Inflammatory macrophage (primary cell): Measurements from ENCODE around the gene GAS2.
"Not testable (repeated sequence)": the region's sequence is repeated elsewhere in the genome, so short reads cannot be mapped to it uniquely, and the experiment has no call there.

ENCODE experiments used
- DNase-seq, 2 donors: peaks; one replicate each; pipeline ENCODE4 v3.0.0-alpha.2; 2020 to 2022
- total RNA-seq, 18 experiments: gene quantifications; one replicate each; lab custom pipeline; 2026; ENCODE audit warnings: mixed read lengths in 6 of 18, inconsistent platforms in 2 of 18; lab: John Stamatoyannopoulos, UW

The GAS2 gene
- total RNA-seq, result 0.23 to 0.75 (median 0.49) reads per million in 18 experiments

DNA sequence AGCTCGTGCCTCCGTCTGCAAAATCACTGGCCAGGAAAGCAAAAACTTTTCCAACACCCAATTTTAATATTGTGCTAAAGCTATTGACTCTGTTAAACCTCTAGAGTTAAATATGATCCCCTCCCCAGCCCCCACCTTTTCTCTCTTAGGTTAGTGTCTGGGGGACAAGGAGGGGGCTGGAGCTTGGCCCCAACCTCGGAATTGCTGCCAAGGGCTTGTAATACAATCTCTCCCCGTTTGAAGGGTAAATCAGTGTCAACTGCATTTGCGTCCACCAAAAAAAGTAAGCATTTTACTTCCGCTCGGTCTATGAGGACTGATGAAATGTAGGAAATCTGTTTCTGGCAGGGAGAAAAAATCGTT, at the start of gene GAS2:
Gene GAS2, plus strand, starts transcription at position 287 of the 363 bp plus-strand sequence. CDS start 8,259 bp downstream, outside the sequence.
- DNase-seq, result no peak

DNA sequence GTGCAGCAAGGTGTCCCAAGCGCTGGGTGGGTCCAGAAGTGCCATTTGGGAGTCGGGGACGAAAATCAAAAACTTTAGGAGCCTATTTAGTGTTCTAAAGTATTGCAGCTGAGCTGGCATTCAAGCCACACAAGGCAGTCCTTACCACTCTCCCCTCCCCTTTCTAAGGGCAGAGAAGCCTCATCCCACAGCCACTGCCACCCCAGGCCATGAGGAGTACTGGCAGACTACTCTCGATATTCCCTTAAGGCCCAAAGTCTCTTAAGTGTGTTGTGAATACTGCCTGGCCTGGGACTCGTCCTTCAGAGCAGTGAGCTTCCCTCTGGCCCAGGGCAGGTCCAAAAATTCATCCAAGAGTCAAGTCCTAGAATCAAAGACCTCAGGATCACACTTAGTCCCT, 48.5 kb upstream of the GAS2 start:
- no peak for DNase-seq

DNA sequence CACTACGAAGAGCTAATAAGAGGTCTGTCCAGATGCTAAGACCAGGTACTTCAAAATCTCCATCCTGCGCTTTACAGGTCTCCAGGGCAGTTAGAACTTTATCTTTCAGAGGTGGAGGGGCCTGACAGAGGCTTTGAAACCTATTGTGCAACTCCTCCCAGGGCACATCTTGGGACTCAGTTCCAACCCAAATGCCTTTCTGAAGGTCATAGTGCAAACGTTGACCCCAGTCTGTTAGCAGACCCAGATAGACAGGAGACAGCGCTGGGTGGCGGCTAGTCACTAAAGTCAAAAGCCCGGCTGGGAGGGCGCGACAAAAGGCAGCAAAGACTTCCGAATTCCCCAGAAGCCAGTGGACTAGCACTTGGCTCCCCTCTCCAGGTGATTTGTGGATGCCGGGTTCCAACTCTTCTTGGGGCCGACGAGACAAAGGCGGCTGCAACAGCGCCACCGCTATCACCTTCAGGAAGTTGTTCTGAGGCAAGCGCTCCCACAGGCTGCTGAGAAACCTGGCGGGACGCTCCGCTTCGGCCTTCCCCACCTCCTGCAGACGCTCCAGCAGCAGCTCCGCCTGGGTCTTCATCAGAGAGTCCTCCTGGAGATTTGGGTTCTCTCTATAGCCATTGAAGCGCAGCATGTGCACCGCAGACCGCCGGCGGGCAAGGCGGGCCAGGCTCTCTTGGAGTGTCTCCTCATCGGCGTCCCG, 41.5 kb upstream of the GAS2 start:
- DNase-seq, result peak; percentile 25 to 53

DNA sequence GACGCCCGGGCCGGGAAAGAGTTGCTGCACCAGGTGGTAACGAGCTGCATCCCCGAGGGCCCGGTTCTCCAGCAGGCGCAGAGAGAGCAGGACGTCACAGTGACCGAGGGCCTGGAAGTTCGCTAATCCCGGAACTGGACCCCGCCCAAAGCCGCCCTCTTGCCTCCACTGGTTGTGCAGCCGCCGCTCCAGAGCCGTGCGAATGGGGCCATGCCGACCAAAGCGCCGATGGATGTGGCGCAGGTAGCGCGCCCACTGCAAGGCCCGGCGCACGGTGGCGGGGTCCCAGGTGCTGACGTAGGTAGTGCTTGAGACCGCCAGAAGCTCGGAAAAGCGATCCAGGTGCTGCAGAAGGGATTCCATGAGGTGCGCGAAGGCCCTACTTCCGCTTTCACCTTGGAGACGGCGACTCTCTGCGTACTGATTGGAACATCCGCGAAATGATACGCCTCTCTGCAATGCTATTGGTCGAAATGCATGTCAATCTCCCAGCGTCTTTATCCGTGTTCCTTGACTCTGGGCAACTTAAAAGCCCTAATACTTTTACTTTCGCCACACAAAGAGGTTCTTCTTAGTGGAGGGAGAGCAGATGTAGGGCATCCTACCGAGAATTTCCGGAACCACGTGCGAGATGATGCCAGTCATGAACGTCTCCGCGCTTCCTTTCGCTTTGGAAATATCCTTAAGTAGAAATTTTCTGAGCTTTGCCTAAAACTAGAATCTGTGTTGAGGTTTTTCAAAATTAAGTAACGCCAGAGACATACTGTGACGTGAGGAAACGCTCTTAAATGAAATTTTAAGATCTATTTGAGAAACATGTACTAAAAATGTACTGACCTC, 40.7 kb upstream of the GAS2 start, which contains the start of gene FANCF:
Gene FANCF, minus strand, starts transcription at position 376 of the 840 bp plus-strand sequence. Its CDS starts 13 bp downstream, at position 363.
- peak; percentile 99 for DNase-seq

DNA sequence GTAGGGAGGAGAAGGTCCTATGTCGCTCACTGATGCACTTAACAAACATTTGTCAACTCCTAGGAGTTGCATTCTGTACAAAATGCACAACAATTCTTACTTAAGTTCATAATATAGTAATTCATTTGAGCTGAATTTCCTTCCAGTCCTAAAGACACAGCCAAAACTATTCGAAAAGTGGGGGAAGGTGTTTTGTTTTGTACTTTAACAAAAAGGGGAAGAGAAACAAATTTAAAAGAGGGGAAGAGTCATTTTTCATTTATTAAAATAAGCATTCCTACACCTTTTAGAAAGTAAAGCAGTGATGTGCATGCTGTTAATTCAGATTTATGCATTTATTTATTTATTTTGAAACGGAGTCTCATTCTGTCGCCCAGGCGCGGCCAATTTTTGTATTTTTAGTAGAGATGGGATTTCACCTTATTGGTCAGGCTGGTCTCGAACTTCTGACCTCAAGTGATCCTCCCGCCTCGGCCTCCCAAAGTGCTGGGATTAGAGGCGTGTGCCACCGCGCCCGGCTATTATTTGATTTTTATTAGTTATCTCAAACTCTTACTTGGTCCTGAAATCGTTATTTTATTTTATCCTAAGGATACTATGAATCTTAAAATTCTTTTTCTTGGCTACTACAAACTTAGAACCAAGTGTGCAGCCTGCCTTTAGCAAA, 39.7 kb upstream of the GAS2 start:
- no peak for DNase-seq

DNA sequence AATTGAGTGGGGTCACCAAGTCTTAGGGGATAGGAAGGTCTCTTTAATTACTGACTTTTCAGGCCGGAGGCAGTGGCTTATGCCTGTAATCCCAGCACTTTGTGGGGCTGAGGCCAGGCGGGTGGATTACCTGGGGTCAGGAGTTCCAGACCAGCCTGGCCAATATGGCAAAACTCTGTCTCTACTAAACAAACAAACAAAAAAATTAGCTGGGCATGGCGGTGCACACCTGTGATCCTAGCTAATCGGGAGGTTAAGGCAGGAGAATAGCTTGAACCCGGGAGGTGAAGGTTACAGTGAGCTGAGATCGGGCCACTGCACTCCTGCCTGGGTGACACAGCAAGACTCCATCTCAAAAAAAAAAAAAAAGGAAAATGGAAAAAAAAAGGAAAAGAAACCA, 39.0 kb upstream of the GAS2 start:
- DNase-seq, result no peak

DNA sequence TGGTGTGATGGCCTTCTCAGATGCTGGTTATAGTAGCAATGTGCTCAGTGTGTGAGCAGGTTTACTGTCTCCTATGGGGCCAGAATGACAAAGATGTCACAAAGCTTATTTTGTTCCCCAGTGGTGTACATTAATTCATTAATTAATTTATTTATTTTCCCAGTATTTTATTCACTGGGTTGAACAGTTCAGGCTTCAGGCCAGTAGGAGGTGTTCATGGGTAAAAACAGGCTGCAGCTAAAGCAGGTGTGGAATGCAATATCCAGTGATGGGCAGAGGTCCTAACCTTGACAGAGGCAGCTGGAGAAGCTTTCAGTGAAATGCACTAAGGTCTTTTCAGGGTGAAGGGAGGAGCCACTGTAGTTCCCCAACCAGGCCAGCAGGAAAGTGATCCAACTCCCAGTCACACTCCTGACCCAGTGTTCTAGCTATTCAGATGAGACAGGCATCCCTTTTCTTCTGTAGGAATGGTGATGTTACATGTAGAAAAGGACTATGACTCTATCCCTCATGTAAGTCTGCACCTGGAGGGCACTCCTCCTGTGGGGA, 33.0 kb upstream of the GAS2 start:
- DNase-seq, result no peak

DNA sequence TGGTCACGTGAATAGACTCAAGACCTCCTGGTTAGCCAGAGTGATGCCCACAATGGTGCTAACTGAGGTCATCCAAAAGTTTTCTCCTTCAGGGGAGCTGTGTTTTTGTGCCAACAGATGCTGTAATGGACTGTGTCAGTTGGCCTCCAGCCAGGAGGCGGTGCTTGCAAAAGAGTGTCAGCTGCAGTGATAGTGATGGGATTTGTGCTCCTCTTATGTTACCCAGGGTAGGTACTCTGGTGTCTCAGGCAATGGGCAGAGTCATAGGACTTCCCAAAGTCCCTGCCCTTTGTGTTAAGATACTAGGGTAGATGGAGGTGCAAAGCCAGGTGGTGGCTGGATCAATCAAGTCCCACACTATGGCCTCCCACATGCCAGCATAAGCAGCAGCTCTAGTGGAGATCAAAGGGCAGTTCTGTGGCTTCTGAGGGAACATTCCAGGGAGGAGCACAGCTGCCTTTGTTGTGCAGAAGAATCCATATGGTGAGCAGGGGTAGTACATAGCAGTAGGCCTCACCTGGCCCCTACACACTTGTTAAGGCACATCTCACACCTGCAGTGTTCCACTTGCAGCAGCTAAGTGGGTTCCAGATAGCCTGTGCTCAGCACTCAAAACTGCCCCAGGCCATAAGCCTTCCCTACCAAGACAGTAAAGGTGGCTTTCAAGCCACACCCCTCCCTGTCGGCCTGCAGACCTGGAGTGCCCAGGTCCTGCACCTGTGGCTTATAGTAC, 31.3 kb upstream of the GAS2 start:
- DNase-seq, result no peak

DNA sequence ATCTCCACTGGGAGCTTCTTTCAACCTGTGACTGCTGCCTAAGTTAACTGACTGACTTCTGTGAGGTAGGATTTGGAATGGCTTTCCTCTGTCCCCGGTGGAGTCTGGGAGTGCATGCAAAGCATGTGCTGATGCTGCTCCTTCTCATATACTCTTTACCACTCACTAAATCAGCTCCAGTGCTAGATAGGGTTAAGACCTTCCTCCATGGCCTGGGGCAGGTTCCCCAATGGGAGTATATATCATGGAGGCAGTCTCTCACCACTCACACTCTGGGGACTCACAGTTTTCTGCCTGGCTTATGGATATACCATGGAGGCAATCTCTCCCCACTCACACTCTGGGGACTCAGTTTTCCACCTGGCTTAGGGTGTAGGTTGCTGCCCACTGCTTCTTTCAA, 30.7 kb upstream of the GAS2 start:
- DNase-seq, result no peak

DNA sequence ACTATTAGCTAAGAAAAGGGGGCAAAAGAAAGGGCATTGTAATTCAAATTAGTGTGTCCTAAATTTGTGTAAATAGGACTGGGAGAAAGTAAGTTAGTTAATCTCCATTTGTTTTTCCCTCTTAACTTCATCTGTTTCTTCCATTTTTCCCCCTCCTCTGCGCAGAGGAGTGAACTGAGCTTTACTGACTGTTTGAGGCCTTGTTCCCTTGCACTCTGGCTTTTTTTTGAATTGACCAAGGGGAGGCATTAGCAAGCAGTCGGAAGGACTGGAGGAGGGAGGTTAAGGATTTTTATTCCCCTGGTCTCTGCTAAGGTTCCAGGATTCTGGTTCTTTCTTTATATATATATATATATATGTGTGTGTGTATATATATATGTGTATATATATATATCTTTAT, 25.5 kb upstream of the GAS2 start:
- no peak for DNase-seq

DNA sequence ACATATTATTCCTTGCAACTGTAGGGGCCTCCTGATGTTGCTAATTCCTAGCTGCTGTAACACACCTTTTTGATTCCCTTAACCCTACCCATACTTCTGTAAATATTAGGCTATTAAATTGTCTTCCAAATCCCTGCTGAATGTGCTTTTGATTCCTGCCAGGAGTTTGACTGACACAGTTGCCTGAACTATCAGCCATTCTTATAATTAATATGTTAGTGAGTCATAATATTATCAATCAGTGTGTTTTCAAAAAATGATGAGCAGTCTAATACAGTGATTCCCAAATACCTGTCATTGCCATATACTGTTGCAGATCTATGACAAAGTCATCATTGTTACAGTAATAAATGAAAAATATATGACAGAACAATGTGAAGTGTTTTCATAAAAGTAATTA, 24.9 kb upstream of the GAS2 start:
- DNase-seq, result no peak

DNA sequence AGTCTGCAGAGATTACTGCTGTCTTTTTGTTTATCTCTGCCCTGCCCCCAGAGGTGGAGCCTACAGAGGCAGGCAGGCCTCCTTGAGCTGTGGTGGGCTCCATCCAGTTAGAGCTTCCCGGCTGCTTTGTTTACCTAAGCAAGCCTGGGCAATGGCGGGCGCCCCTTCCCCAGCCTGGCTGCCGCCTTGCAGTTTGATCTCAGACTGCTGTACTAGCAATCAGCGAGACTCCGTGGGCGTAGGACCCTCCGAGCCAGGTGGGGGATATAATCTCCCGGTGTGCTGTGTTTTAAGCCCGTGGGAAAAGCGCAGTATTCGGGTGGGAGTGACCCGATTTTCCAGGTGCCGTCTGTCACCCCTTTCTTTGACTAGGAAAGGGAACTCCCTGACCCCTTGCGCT, 14.1 kb upstream of the GAS2 start:
- not testable (repeated sequence) for DNase-seq

DNA sequence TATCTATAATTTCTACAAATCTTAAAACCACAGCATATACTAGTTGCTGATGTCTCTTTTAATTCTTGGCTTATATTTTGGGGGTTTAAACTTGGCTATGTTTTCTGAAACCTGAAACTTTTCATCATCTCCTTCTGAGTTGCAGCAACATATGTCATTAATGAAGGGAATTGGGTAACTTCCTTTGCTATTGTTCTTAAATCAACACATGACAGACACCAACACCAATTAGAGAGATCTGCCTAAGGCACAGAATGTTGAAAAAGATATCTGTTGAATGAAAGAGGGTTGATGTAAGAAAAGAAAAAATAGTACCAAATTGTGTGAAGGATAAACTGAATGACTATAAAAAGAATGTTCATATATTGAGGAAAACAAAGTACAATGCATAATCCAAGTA, 10.3 kb upstream of the GAS2 start:
- DNase-seq, result peak in 1 of 2 donors; percentile 16

DNA sequence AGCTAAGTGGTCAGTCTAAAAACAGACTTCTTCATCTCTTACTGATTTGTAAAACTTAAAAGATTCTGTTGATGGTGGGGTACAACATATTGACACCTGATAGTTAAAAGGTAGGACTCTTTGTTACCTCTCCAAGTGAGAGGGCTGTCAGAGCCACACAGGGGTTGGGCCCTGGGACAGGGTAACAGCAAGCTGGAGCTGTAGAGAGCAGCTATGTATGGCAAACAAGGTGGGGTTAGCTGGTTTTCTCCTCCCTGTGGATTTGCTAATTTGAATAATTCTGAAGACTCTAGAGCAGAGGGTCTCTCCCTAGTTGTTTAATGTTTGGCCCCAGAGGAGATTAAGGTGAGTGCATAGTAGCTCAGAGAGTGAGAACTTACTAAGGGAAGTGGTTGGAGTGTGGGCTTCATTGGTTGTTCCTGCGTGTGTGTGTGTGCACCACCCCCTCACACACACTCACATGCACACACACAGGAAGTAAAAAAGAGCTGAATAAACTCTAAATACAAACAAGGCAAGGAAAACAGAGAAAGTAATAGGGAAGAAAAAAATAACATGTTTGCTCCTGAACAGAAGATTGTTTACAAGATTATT, 9.2 kb upstream of the GAS2 start:
- DNase-seq, result peak in 1 of 2 donors; percentile 31

DNA sequence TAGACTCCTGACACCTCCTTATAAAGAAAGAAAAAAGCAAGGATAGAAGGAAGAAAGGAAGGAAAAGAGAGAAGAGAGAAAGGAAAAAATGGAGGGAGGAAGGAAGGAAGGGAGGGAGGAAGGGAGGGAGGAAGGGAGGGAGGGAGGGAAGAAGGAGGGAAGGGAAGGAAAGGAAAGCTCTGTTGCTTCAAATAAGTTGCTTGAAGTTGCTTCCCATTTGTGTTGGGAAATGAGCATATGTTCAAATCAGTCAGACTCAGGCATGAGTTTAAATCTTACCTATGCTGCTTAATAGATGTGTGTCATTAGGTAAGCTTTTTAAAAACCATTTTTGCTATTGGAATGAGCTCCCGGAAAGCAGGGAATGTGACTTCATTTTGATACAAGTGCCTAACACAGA, 6.6 kb upstream of the GAS2 start:
- no peak for DNase-seq

DNA sequence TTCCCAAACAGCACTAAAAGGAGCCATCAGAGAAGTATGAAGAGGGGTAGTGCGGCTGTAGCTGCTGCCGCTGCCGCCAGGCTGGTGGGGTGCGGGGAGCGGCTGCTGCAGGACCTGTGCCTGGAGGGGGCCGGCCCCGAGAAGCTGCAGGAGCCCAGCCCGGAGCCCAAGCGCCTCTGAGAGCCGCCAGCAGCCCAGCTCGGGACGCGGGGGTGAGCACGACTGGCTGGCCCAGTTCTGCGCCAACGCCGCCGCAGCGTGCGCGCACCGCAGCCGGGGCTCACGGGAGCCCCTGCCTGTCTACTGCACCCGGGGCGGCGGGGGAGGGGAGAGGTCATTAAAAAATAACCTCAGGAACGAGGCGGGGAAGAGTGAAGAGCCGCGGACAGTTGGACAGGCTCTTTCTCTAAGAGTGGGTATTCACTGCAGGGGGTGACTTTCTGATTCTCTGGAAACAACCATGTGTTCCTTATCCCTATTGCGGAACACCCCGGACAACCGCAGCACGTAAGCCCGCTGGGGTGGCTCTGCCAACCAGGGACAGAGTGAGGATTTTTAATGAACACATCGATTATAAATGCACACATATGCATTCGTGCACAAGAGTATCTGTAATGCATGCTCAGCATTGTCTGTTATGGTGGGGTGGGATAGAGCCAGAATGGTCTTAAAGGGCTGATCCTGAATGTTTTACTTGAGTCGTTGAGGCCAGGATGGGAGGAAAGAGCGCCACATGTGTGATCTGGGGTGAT, 453 bp downstream of the GAS2 start:
- DNase-seq, result no peak

DNA sequence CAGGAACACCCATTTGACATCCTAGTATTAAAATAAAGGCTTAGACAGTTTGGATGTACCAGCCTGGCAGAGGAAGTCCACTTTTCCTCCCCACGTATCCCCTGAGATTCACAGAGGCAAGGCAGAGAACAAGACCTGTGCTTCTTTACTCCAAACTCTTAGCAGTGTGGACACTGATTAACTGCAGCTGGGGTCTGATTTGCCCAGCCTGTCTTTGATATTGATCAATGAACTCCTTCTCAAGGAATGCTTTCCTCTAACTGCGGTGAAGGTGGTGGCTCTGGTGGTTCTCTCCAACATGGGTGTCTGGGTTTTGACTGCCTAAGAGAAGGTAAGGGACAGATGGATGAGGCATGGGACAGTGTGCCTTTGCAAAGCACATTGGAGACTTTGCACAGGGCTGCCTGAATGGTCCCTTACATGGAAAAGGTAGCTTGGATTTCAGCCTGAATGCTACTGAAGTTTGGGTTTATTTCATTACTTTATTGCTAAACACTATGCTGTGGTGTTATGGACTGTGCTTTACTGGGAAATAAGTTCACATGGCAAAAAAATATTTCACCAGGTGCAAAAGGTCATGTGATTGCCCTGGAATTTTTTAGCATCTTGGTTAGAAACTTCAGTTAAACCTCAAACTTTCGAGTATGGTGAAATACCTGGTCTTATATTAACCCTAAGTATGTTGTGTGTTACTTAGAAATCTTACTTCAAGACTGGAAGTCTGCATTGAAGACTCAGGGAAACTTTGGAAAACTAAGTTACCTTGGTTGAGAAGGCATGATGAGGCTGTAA, 1.8 kb downstream of the GAS2 start:
- no peak for DNase-seq

DNA sequence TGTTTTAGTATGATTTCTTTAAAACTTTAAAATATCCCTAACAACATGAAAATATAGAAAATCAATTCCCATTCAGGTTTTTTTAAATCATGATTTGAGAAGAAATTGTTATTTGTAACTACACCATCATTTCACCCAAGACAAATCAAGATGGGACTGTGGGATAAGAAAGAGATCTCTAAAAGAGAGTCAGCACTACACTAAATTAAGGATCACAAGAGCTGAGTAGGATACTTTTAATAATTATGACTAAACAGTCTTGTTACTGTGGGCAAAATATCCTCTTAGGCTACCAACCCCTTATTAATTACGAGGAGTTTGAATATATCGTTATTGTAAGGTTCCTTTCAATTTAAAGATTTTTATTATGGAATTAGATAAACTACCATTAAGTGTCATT, 3.0 kb downstream of the GAS2 start:
- DNase-seq, result no peak

DNA sequence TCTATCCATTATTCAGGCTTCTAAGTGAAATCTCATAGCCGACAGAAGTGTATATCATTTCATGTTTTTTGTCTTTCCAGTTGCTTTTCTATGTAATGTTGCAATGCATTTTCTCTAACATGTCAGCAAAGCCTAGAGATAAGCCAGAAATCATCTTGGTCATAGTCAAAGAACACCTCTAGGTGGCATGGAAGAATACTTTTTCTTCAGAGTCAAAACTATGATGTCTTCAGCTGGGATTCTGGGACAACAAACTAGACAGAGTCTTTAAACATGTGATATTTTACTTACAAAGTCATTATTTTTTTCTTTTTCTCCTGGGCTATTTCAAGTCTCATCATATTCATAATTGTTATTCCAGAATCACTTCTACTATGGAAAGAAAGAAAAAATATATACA, 4.4 kb downstream of the GAS2 start:
- no peak for DNase-seq

DNA sequence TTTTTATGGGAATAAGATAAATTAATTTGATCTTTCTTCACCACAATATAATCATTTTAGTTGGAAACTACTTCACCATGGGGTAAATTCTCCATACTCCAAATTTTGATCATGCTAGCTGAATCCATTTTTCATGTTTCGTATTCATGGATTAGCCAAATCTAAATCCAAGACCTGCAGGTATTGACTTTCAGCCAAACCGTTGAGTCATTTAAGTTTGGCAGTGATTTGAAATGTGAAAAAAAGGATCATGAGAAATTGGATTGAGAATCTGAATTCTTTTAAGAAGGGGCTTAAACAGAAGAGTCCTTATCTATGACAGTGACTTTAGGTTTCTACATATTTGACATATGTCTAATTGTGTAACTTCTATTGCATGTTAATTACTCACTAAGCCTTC, 5.3 kb downstream of the GAS2 start:
- DNase-seq, result no peak
